CD4-positive, alpha-beta T cell treated with Interleukin-15 for 4 hours (primary cell): ENCODE data around the gene IGLL1.
"Not testable (repeated sequence)": the region's sequence is repeated elsewhere in the genome, so short reads cannot be mapped to it uniquely, and the experiment has no call there.

Experiments
- DNase-seq: peaks from one replicate; pipeline ENCODE4 v3.0.0-alpha.2; 2020; ENCODE audit warnings: low spot score

IGLL1 gene

GRCh38 chr22:23562186-23562585 is 17.9 kb downstream of the IGLL1 start:
- DNase-seq: no peak

- DNase-seq: not testable (repeated sequence)
Measured at GRCh38 chr22:23561025-23561510, 19.0 kb downstream of the IGLL1 start.

- not testable (repeated sequence) for DNase-seq
Measured at GRCh38 chr22:23560215-23560614, 19.9 kb downstream of the IGLL1 start.

- DNase-seq: no peak
Measured at GRCh38 chr22:23557467-23557866, 22.6 kb downstream of the IGLL1 start.

- DNase-seq: no peak
Measured at GRCh38 chr22:23557036-23557435, 23.1 kb downstream of the IGLL1 start.

- DNase-seq: no peak
Measured at GRCh38 chr22:23556026-23556620, 24.0 kb downstream of the IGLL1 start.

GRCh38 chr22:23555118-23555517 is 25.0 kb downstream of the IGLL1 start:
- no peak for DNase-seq

- no peak for DNase-seq
Measured at GRCh38 chr22:23553924-23554870, 25.9 kb downstream of the IGLL1 start.

- DNase-seq: no peak
Measured at GRCh38 chr22:23553438-23553837, 26.7 kb downstream of the IGLL1 start.

- no peak for DNase-seq
Measured at GRCh38 chr22:23552573-23552972, 27.5 kb downstream of the IGLL1 start.

GRCh38 chr22:23551385-23551784 is 28.7 kb downstream of the IGLL1 start:
- DNase-seq: no peak

GRCh38 chr22:23550049-23550650 is 29.9 kb downstream of the IGLL1 start:
- DNase-seq: no peak

- no peak for DNase-seq
Measured at GRCh38 chr22:23549198-23549595, 30.9 kb downstream of the IGLL1 start.

- no peak for DNase-seq
Measured at GRCh38 chr22:23548501-23549197, 31.4 kb downstream of the IGLL1 start.

GRCh38 chr22:23547818-23548500 is 32.1 kb downstream of the IGLL1 start:
- DNase-seq: no peak

GRCh38 chr22:23547382-23547781 is 32.7 kb downstream of the IGLL1 start:
- DNase-seq: not testable (repeated sequence)

- no peak for DNase-seq
Measured at GRCh38 chr22:23544852-23545251, 35.2 kb downstream of the IGLL1 start.

GRCh38 chr22:23543506-23544000 is 36.5 kb downstream of the IGLL1 start:
- not testable (repeated sequence) for DNase-seq

- no peak for DNase-seq
Measured at GRCh38 chr22:23542933-23543332, 37.2 kb downstream of the IGLL1 start.

- DNase-seq: not testable (repeated sequence)
Measured at GRCh38 chr22:23542391-23542790, 37.7 kb downstream of the IGLL1 start.

GRCh38 chr22:23541849-23542281 is 38.2 kb downstream of the IGLL1 start:
- DNase-seq: peak; percentile 33
